ENCODE results near the gene FAM240B.

GRCh38 chr9:38692707-38693106 is 27.2 kb downstream of the FAM240B start:
- no peak for TF ChIP-seq CTCF (conservative IDR thresholded peaks at IDR 0.05; ENCODE audit: low read length)
- TF ChIP-seq EZH2phosphoT487 (IDR thresholded peaks at IDR 0.05; ENCODE audit: borderline replicate concordance) = no peak

All from Loucy (cell line).